ENCODE measurements around the gene SEC14L5.

SEC14L5 gene

GRCh38 chr16:5028950-5029475 lies 70.9 kb downstream of the SEC14L5 start:
- TF ChIP-seq PKNOX1 (IDR thresholded peaks at IDR 0.05) (no peak), FOXM1 (IDR thresholded peaks at IDR 0.05; ENCODE audit: borderline replicate concordance) (no peak), SP1 (IDR thresholded peaks at IDR 0.05) (no peak), NFRKB (IDR thresholded peaks at IDR 0.05) (no peak), ZNF384 (IDR thresholded peaks at IDR 0.05) (no peak), ARNT (IDR thresholded peaks at IDR 0.05) (no peak), BHLHE40 (IDR thresholded peaks at IDR 0.05; ENCODE audit: borderline replicate concordance) (no peak), LEF1 (IDR thresholded peaks at IDR 0.05; ENCODE audit: borderline replicate concordance) (no peak), TARDBP (IDR thresholded peaks at IDR 0.05) (no peak), SUZ12 (IDR thresholded peaks at IDR 0.05) (no peak), FOXK2 (IDR thresholded peaks at IDR 0.05) (no peak)
- DNase-seq (ENCODE audit: extremely low spot score): no peak
- ChIA-PET POLR2A (no interaction called here), CTCF (no interaction called here)

GRCh38 chr16:5030251-5030870 lies 72.2 kb downstream of the SEC14L5 start:
- ChIA-PET POLR2A (no interaction called here), CTCF (interaction anchor here (0.5 kb wide), 1 partner anchor 9 kb away, joined by 3 read pairs; no protein-coding TSS in a partner anchor)
- no peak for TF ChIP-seq BHLHE40 (IDR thresholded peaks at IDR 0.05; ENCODE audit: borderline replicate concordance)
- TF ChIP-seq FOXA1 (IDR thresholded peaks at IDR 0.05): no peak
- TF ChIP-seq FOXK2 (IDR thresholded peaks at IDR 0.05): no peak
- no peak for TF ChIP-seq FOXM1 (IDR thresholded peaks at IDR 0.05; ENCODE audit: borderline replicate concordance)
- no peak for TF ChIP-seq PKNOX1 (IDR thresholded peaks at IDR 0.05)
- TF ChIP-seq HDGF (IDR thresholded peaks at IDR 0.05; ENCODE audit: borderline replicate concordance): no peak
- no peak for TF ChIP-seq LEF1 (IDR thresholded peaks at IDR 0.05; ENCODE audit: borderline replicate concordance)
- TF ChIP-seq NFRKB (IDR thresholded peaks at IDR 0.05): no peak
- TF ChIP-seq SP1 (IDR thresholded peaks at IDR 0.05): no peak
- TF ChIP-seq ZNF384 (IDR thresholded peaks at IDR 0.05): no peak
- TF ChIP-seq ARNT (IDR thresholded peaks at IDR 0.05): no peak
- TF ChIP-seq SUZ12 (IDR thresholded peaks at IDR 0.05): no peak
- TF ChIP-seq TARDBP (IDR thresholded peaks at IDR 0.05): no peak
- no peak for TF ChIP-seq CTBP1 (IDR thresholded peaks at IDR 0.05; ENCODE audit: borderline replicate concordance)
- no peak for TF ChIP-seq ELF4 (IDR thresholded peaks at IDR 0.05)
- TF ChIP-seq L3MBTL2 (conservative IDR thresholded peaks at IDR 0.05): no peak
- DNase-seq (ENCODE audit: extremely low spot score): no peak

GRCh38 chr16:5031601-5032000 lies 73.5 kb downstream of the SEC14L5 start:
- DNase-seq (ENCODE audit: extremely low spot score): no peak
- TF ChIP-seq FOXK2 (IDR thresholded peaks at IDR 0.05): no peak
- TF ChIP-seq BHLHE40 (IDR thresholded peaks at IDR 0.05; ENCODE audit: borderline replicate concordance): no peak
- TF ChIP-seq ELF4 (IDR thresholded peaks at IDR 0.05): no peak
- TF ChIP-seq LEF1 (IDR thresholded peaks at IDR 0.05; ENCODE audit: borderline replicate concordance): no peak
- no peak for TF ChIP-seq FOXM1 (IDR thresholded peaks at IDR 0.05; ENCODE audit: borderline replicate concordance)
- TF ChIP-seq ARNT (IDR thresholded peaks at IDR 0.05): no peak
- no peak for TF ChIP-seq HDGF (IDR thresholded peaks at IDR 0.05; ENCODE audit: borderline replicate concordance)
- no peak for TF ChIP-seq TARDBP (IDR thresholded peaks at IDR 0.05)
- no peak for TF ChIP-seq FOXA1 (IDR thresholded peaks at IDR 0.05)
- no peak for TF ChIP-seq PKNOX1 (IDR thresholded peaks at IDR 0.05)
- TF ChIP-seq L3MBTL2 (conservative IDR thresholded peaks at IDR 0.05): no peak
- CTCF ChIA-PET: no interaction called here
- POLR2A ChIA-PET: no interaction called here

- no peak for DNase-seq (ENCODE audit: extremely low spot score)
- CTCF ChIA-PET: no interaction called here
- POLR2A ChIA-PET: no interaction called here
- TF ChIP-seq NFRKB (IDR thresholded peaks at IDR 0.05): no peak
- no peak for TF ChIP-seq BHLHE40 (IDR thresholded peaks at IDR 0.05; ENCODE audit: borderline replicate concordance)
- no peak for TF ChIP-seq PKNOX1 (IDR thresholded peaks at IDR 0.05)
- TF ChIP-seq HDGF (IDR thresholded peaks at IDR 0.05; ENCODE audit: borderline replicate concordance): no peak
- TF ChIP-seq FOXA1 (IDR thresholded peaks at IDR 0.05): no peak
- no peak for TF ChIP-seq ARNT (IDR thresholded peaks at IDR 0.05)
- TF ChIP-seq SUZ12 (IDR thresholded peaks at IDR 0.05): no peak
- no peak for TF ChIP-seq ZNF384 (IDR thresholded peaks at IDR 0.05)
- no peak for TF ChIP-seq ELF4 (IDR thresholded peaks at IDR 0.05)
- no peak for TF ChIP-seq TARDBP (IDR thresholded peaks at IDR 0.05)
- TF ChIP-seq LEF1 (IDR thresholded peaks at IDR 0.05; ENCODE audit: borderline replicate concordance): no peak
- TF ChIP-seq L3MBTL2 (conservative IDR thresholded peaks at IDR 0.05): no peak
- TF ChIP-seq CTBP1 (IDR thresholded peaks at IDR 0.05; ENCODE audit: borderline replicate concordance): no peak
- TF ChIP-seq FOXK2 (IDR thresholded peaks at IDR 0.05): no peak
- no peak for TF ChIP-seq FOXM1 (IDR thresholded peaks at IDR 0.05; ENCODE audit: borderline replicate concordance)
- TF ChIP-seq SP1 (IDR thresholded peaks at IDR 0.05): no peak
Observed at GRCh38 chr16:5032748-5033167, 74.6 kb downstream of the SEC14L5 start.
